NCI-H82 treated with DMSO at 0.1 percent for 48 hours (cell line): Measurements from ENCODE around the gene SERPINB2.

Source experiments
- DNase-seq: peaks from one replicate; lab custom pipeline; 2025; ENCODE audit not compliant: unreplicated experiment; lab: John Stamatoyannopoulos, UW

Gene SERPINB2

GRCh38 chr18:63887424-63887823 lies at the start of gene SERPINB2:
SERPINB2 (plus strand) TSS chr18:63887705; CDS start chr18:63891445, 3,740 bp downstream.
- no peak for DNase-seq

DNA sequence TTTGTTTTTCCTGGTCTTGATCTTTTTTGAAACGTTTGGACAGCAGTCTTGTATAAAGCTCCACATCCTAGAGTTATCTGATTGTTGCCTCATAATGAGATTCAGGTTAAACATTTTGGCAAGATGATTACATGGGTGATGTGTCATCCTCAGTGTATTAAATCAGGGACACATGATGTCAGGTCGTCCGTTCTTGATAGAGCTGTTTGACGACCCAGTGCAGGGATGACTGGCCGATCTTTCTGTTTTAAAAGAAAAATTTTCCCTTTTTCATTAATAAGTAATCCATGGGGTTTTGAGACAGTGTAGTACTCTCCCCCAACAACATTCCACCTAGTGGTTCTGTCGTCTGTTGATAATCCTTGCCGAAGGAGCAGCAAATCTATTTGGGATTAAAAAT lies 44.5 kb upstream of the SERPINB2 start:
- DNase-seq, result no peak

DNA sequence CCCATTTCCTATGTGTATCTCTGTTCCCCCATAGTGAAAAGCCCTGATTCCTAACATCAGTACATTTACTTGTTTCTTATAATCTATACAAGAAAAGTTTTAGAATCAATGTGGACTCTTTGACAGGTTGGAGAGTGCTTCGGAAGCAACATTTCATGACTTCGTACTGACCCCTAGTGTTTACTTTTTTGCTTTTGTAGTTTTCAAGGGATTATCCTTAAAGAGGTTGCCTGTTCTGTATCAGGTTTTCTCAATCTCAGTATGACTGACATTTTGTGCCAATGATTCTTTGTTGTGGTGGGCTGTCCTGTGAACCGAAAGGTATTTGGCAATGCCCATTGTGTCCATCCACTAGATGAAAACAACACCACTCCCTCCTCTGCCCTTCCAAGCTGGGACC lies 43.3 kb upstream of the SERPINB2 start:
- DNase-seq, result no peak

DNA sequence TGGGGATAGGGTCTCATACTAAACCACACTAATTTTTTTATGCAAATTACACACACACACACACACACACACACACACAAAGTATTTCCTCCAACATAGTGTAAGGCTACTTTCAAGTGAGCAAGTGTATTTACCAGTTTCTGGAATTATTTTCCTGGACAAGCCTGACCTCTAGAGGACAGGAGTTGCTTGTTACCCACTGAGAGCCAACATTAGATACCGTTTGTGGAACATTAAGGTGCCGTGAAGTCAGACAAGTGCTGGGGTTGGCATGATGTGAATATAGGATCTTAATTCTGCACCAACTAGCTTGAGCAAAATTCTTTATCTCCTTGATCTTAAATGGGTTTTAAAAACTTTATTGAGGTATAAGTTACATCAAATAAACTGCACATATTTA lies 39.3 kb upstream of the SERPINB2 start:
- peak; percentile 2 for DNase-seq

GRCh38 chr18:63850020-63850419 lies 37.5 kb upstream of the SERPINB2 start:
- DNase-seq, result no peak

DNA sequence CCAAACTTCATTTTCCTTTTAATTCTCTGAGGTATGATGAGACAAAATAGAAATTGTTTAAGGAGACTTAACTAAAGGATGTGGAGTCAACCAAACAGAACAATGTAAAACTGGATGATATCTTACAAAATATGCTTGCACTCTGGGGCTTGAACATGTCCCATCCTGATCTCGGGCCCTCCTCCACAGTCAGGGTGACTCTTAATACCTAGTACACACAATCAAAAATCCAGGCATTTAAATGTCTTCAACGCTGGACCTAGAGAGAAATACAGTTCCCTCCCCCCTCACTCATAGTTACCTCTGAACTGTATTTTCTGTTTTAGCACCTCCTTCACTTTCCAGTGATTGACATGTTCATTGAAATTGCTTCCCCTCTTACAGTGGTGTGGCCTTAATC lies 36.9 kb upstream of the SERPINB2 start:
- no peak for DNase-seq

- no peak for DNase-seq
These were observed 29.0 kb upstream of the SERPINB2 start for GRCh38 chr18:63858456-63858855.

DNA sequence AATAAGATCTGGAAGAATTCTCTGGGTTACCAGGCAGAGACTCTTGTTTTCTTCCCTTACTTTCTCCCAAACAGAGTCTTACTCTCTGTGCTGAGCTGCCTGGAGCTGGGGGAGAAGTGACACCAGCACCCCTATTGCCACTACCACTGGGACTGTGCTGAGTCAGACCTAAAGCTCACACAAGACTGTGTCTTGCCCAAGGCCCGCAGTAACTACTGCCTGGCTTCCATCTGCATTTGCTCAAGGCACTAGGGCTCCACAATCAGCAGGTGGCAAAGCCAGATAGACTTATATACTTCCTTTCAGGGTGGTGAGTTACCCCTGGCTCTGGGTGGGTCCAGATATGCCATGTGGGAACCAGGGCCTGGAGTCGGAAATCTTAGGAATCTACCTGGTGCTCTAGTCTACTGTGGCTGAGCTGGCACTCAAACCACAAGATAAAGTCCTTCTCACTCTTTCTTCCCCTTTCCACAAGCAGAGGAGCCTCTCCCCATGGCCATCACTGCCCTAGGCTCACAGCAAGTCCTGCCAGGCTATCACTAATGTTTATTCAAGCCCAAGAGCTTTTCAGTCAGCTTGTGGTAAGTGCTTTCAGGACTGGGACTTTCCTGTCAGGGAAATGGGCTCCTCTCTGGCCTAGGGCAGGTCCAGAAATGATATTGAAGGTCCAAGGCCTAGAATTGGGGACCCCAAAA lies 27.6 kb upstream of the SERPINB2 start:
- DNase-seq, result no peak

- DNase-seq, result no peak
These were observed 27.0 kb upstream of the SERPINB2 start for GRCh38 chr18:63860531-63860930.

DNA sequence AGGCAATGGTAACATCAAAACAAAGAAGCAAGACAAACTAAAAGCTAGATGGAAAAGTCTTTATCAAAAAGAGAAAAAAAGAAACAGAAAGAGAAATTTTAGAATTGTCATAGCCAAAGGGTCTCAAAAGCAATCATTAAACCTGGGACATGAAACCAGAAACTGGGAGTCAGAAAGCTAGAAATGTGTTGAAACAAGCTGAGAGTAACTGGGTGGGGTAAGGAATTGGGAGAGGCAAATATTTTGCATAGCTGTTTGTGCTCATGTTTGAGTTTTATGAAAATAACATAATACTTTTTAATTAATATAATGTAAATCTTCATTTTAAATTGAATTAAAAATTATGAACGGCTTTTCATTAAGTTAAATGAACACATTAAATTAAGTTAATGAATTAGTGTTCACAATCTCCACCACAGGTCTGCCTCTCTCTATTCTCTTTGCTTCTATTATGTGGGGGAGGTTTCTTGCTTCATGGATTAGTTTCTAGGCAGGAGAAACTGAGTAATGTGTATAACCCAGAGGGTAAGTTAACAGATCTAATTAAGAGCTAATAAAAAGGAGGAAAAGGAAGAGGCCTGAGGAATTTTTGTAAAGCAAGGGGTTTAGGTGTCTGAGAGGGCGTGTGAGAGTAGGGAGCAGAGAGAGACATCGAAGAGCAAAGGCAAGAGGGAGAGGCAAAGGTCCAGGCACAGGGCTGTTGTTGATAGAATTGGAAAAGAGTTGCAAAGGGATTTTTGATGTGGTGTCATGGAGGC lies 20.0 kb upstream of the SERPINB2 start:
- DNase-seq, result no peak

DNA sequence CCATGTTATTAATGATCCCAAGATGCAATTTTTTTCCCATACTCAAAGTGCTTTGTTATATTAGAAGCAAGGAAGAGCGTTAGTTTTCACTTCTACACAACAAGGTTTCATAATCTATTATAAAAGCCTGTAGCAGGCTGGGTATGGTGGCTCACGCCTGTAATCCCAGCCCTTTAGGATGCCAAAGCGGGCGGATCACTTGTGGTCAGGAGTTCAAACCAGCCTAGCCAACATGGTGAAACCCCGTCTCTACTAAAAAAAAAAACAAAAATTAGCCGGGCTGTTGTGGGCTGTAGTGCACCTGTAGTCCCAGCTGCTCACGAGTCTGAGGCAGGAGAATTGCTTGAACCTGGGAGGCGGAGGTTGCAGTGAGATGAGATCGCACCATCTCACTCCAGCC lies 19.0 kb upstream of the SERPINB2 start:
- no peak for DNase-seq

DNA sequence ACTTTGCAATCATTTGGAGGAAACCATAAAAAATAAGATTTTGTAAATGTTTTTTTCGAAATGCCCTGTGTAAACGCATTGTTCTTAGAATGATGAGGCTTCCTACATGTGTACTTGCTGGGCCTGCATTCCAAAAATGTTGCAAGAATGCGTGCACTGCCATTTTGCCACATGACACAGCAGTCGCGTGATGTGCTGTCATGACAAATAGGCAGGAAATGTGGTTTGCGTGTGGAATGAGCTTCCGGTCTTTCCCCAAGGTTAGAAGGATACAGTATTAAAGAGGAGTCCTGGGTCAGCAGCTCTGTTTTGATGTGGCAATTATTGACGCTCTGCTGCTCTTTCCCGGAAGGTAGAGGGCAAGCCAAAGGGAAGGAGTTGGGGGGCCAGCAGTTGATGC lies 18.1 kb upstream of the SERPINB2 start:
- no peak for DNase-seq

DNA sequence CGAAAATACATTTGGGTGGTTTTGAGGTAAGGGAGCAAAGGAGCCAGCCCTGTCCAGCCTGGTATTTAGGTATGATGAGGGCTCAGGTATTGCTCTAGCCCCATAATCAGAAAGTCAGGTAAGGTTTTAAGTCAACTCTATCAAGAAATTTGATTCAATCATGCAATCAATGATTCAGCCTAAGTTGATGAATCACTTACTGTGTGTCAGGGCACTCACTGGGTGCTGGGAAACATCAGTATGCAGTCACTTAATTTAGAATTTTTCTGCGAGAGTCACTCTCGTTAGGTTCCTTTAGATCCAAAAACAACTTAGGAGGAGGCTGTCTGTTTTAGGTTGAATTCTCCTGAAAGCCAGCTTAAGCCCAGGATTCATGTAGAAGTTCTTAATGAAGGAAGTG lies 17.7 kb upstream of the SERPINB2 start:
- no peak for DNase-seq

GRCh38 chr18:63871836-63872235 lies 15.7 kb upstream of the SERPINB2 start:
- DNase-seq, result no peak

DNA sequence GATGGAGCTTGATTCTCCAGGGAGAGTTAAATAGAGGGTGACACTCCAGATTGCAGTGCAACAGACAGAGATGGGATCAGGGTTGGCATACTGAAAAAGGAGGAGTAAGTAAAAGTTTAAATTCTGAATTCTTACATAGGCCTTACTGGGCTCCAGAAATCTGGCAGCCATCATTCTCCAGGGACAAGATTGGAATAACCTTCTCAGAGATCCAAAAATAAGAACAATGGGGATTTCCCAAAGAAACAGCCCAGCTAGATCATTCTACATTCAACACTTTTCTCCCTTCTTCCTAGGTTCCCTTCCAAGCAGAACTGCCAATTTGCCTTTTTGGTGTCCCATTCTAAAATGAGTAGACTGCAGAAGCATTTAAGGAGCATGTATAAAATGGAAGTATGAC lies 14.9 kb upstream of the SERPINB2 start:
- no peak for DNase-seq

DNA sequence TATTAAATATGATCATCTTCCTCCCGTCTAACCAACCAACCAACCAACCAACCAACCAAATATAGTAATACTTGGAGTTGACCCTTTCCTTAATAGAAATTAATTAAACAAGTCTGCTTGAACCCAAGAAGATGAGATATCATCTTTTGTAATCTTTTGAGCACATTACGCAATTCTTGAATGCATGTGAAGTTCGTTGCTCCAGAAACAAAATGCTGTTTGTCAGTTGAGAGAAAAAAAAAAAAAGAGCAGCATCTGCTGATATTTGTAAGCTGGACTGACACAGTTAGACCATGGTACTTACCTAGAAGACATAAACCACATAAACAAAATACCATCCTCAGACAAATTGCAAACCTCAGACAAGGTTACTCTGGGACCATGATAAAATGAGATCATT lies 9.2 kb upstream of the SERPINB2 start:
- DNase-seq, result no peak

GRCh38 chr18:63878925-63879324 lies 8.6 kb upstream of the SERPINB2 start:
- no peak for DNase-seq

- no peak for DNase-seq
These were observed 7.8 kb upstream of the SERPINB2 start for GRCh38 chr18:63879709-63880108.

DNA sequence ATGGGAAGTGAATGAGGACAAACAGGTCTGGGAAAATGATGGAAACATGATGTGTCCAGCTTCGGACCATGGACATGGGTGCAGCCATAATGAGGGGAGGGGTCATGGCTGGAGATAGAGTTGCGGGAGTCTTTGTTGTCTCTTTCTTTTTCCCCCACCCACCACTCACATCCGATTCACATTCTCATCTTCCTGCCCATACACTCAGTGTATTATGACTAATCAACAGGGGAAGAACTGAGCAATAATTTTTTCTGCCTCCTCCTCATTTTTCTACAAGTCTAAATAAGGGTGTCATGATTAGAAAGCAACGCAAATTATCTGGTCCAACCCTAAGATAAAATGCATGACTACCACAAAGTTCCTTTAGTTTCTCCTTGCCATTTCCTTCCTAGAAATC lies 5.7 kb upstream of the SERPINB2 start:
- DNase-seq, result no peak

GRCh38 chr18:63882333-63883141 lies 5.0 kb upstream of the SERPINB2 start:
- no peak for DNase-seq

GRCh38 chr18:63883617-63884016 lies 3.9 kb upstream of the SERPINB2 start:
- DNase-seq, result no peak
